ENCODE measurements around the gene MYO16.

The MYO16 gene

DNA sequence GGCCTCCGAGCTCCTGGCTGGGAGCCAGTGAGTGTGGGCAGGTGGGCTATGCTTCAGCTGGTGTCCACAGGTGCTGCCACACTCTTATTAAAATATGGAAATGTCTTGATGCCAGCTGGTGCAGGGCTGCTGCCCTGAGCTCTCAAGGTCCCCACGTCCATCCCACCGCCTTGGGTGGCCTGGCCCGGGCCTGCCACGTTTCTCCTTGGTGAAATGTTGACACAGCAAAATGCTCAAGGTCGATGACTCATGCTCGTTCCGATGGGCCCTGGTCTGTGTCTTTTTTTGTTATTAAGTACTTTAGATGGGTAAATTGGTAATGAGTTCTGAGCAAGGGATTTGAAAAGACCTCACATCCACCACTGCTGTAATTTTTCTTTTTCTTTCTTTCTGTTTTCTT is 524.7 kb downstream of the MYO16 start:
- no peak overlapping the region for H3K27ac ChIP-seq
- TF ChIP-seq ZFX (IDR thresholded peaks at IDR 0.05; ENCODE audit: borderline replicate concordance) = no peak
- TF ChIP-seq, protein P1, sequence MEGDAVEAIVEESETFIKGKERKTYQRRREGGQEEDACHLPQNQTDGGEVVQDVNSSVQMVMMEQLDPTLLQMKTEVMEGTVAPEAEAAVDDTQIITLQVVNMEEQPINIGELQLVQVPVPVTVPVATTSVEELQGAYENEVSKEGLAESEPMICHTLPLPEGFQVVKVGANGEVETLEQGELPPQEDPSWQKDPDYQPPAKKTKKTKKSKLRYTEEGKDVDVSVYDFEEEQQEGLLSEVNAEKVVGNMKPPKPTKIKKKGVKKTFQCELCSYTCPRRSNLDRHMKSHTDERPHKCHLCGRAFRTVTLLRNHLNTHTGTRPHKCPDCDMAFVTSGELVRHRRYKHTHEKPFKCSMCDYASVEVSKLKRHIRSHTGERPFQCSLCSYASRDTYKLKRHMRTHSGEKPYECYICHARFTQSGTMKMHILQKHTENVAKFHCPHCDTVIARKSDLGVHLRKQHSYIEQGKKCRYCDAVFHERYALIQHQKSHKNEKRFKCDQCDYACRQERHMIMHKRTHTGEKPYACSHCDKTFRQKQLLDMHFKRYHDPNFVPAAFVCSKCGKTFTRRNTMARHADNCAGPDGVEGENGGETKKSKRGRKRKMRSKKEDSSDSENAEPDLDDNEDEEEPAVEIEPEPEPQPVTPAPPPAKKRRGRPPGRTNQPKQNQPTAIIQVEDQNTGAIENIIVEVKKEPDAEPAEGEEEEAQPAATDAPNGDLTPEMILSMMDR (IDR thresholded peaks at IDR 0.05) = no peak

DNA sequence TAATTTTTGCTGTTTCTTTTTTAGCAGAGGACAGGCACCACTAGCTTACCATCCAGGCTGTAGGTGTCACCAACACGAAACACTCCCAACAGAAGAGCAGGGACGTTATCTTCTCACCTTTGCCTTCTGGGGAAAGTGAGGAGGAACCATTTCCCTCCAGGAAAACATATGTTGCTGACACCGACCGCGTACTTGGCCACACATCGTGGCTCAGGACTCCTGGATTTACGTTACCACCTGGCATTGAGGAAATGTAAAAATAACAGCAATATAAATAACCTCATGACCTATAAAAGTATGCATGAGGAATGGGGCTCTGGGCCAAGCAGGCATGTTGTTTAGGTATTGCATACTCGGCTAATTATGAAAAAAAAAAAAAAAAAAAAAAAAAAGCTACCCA is 525.1 kb downstream of the MYO16 start:
- no peak overlapping the region for H3K27ac ChIP-seq
- TF ChIP-seq, protein P1 (IDR thresholded peaks at IDR 0.05) = no peak
- no peak for TF ChIP-seq ZFX (IDR thresholded peaks at IDR 0.05; ENCODE audit: borderline replicate concordance)

DNA sequence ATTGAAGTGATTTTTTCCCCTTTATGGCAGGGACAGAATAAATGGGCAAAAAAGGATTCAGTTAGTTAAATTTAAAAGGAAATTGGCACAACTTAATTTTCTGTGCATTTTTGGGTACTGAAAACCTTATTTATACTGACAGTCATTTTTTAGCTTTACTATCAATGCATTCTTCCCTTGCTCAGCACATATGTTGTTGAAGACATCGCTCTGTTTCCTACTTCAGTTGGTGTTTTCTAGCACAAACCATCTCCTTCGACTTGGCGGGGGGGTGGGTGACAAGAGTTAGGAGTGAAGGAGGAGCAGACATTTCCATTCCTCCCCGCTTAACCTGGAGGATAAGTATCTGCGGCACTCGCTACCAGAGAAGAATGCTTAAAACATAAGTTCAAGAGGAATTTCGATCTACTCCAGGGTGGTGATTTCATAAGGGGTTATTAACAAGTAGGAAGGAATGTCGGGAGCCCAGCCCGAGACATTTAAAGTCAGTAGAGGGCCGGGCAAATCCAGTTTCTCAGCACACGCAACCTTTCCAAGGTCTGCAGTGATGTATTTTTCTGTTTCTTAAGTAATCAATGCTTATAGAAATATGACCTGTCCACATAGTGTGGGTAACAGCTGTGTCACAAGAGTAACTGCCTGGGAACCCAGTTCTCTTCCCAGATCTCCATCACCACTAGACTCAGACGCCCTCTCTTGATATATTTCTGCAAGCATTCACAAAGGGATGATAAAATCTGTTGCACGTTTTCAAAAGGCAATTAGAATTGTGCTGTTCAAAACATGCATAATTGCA is 525.8 kb downstream of the MYO16 start:
- H3K27ac ChIP-seq = no peak overlapping the region
- TF ChIP-seq, protein P1 (IDR thresholded peaks at IDR 0.05) = no peak
- no peak for TF ChIP-seq ZFX (IDR thresholded peaks at IDR 0.05; ENCODE audit: borderline replicate concordance)

DNA sequence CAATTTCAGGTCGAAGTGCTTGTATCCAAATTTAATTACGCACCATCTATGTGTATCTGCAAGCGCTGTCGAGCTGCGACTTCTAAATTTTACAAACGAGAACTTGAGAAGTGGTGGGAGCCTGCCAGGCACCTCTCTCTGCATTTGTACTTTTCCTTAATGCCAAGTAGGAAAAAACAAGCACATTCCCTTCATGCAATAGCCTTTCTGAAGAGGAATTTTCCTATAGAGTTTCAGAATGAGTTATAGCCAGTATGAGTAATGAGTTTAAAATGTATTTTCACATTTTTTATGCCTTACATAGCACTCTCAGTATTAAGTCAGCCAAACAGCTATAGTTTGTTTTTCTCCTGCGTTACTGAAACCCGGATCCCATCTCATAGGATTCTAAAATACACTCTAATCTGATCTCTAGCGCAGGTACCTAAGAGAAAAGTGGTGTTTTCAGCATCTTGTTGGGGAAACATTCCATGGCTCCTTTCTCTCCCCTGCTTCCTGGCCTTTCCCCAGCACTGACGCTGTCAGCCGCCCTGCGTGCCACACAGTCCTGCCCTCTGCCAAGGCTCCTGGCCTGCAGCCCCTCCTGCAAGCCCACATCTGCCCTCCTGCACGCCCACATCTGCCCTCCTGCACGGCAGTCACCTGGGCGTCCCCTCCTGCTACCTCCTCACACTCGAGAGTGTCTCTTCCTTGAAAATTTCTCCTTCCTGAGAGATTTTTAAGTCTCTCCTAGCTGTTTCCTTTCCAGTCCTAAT is 526.9 kb downstream of the MYO16 start:
- TF ChIP-seq ZFX (IDR thresholded peaks at IDR 0.05; ENCODE audit: borderline replicate concordance) = no peak
- TF ChIP-seq, protein P1 (IDR thresholded peaks at IDR 0.05) = no peak
- no peak overlapping the region for H3K27ac ChIP-seq

DNA sequence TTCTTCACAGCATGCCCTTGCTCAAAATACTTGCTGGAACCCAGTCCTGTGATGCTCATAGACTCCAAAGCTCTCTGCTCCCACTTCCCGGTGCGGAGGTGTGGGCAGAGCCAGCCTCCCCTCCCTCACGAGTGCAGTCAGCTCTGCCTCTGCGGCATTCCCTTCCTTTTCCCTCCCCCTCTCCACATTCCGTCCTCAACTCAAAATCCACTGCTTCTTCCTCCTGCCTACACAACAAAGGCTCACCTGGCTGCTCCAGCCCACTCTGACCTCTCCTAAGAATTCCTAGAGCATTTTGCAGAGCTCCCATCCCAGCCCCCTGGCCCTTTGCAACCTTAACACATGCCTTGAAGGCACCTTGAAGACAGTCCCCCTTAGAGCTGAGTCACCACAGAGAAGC is 527.9 kb downstream of the MYO16 start:
- no peak overlapping the region for H3K27ac ChIP-seq
- TF ChIP-seq, protein P1 (IDR thresholded peaks at IDR 0.05) = no peak
- no peak for TF ChIP-seq ZFX (IDR thresholded peaks at IDR 0.05; ENCODE audit: borderline replicate concordance)

DNA sequence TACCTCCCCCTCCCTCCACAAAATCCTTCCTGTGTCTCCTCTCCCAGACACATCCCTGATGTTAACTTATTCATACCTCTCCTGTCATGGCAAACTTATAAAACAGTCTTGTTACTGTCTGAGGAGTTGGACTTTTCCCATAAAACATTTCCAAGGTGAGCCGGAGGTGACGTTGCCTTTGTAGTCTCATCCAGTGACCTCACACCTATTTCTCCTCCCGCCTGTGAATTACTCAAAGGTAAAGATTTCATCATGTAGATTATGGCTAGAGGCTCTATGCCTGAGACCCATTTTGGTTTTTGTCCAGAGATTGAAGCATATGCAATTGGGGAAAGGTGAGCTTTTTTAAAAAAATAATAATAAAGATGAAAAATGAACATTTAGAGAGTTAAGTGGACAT is 529.0 kb downstream of the MYO16 start:
- no peak for TF ChIP-seq ZFX (IDR thresholded peaks at IDR 0.05; ENCODE audit: borderline replicate concordance)
- TF ChIP-seq, protein P1 (IDR thresholded peaks at IDR 0.05) = no peak
- H3K27ac ChIP-seq = no peak overlapping the region
